SK-N-SH (cell line): ENCODE data around the gene AKIP1. TPM values are rescaled to one million over a fixed set of nuclear protein-coding genes. Genes with fewer than 3 reads are reported as not detected.
A peak's percentile ranks its signal among the peaks of the same experiment; 100 is the strongest.

ENCODE experiments used
- ELF1 ChIP-seq: IDR thresholded peaks from 2 replicates; pipeline ENCODE4 v1.4.0; 2012
- EP300 ChIP-seq, 2 experiments: IDR thresholded peaks; 2 replicates each; pipeline versions ENCODE4 v1.4.0 to v1.6.1; 2012; ENCODE audit warnings: borderline replicate concordance in 1 of 2, low read depth in 1 of 2, low read length in 1 of 2
- EZH2phosphoT487 ChIP-seq: fragments of 200-600 bp; sonication (generic); IDR thresholded peaks from 2 replicates; pipeline ENCODE4 v1.6.1; 2017; ENCODE audit warnings: low read depth, mixed run types, mild to moderate bottlenecking, antibody characterized with exemption, moderate library complexity, borderline replicate concordance
- FOXJ3 ChIP-seq: sonication (generic); formaldehyde crosslinking; IDR thresholded peaks from 2 replicates; pipeline ENCODE4 v1.5.1; 2020; ENCODE audit warnings: mild to moderate bottlenecking, missing genetic modification reagents
- GABPA ChIP-seq: IDR thresholded peaks from 2 replicates; pipeline ENCODE4 v1.4.0; 2012; ENCODE audit warnings: low read depth, mild to moderate bottlenecking
- JUND ChIP-seq: IDR thresholded peaks from 2 replicates; pipeline ENCODE4 v1.4.0; 2012
- MAX ChIP-seq: IDR thresholded peaks from 2 replicates; pipeline ENCODE4 v1.4.0; 2012; ENCODE audit warnings: low read depth
- POLR2AphosphoS5 ChIP-seq: IDR thresholded peaks from 2 replicates; pipeline ENCODE4 v1.6.1; 2012; ENCODE audit warnings: low read depth, low read length
- TAF1 ChIP-seq: IDR thresholded peaks from 2 replicates; pipeline ENCODE4 v1.6.1; 2012; ENCODE audit warnings: low read depth, mild to moderate bottlenecking, low read length, moderate library complexity, borderline replicate concordance
- USF2 ChIP-seq: fragments of 150-350 bp; IDR thresholded peaks from 2 replicates; pipeline ENCODE4 v1.6.1; 2017; ENCODE audit warnings: antibody characterized with exemption, low read length, low read depth, borderline replicate concordance
- polyA plus RNA-seq, 3 experiments: library from polyadenylated mRNA; depleted of rRNA; stranded (reverse); fragments of >200 nt; gene quantifications; 2 replicates each; pipeline ENCODE4 v1.2.3, GENCODE V29; 2012
- TF ChIP-seq, protein P1 (sequence below): IDR thresholded peaks from 2 replicates; pipeline ENCODE4 v1.6.1; 2012; ENCODE audit warnings: mild to moderate bottlenecking, low read depth, low read length, moderate library complexity
- TF ChIP-seq, protein P2 (sequence below): IDR thresholded peaks from 2 replicates; pipeline ENCODE4 v1.4.0; 2012; ENCODE audit warnings: low read depth, borderline replicate concordance
- TF ChIP-seq, protein P3 (sequence below): IDR thresholded peaks from 2 replicates; pipeline ENCODE4; 2012
- TF ChIP-seq, protein P4 (sequence below): IDR thresholded peaks from 2 replicates; pipeline ENCODE4 v1.4.0; 2012; ENCODE audit warnings: low read depth, borderline replicate concordance

Gene AKIP1
- polyA plus RNA-seq, 1 of the 3 experiments (the other 2 are of a cell fraction) = 47.9 TPM

- TF ChIP-seq TAF1 (peak; percentile 77), FOXJ3 (CRISPR knock-in tag) (0 out of 2 replicates have a peak, but pooled peaks have one; percentile 23), JUND (no peak; the same call in 1 of the 2 replicates), POLR2AphosphoS5 (peak; percentile 85), USF2 (no peak), MAX (peak; percentile 61), EP300 (IDR thresholded peaks at IDR 0.05; ENCODE audit: borderline replicate concordance in 1 of 2, low read depth in 1 of 2, low read length in 1 of 2) (no peak), ELF1 (peak; percentile 91), EZH2phosphoT487 (no peak), GABPA (peak; percentile 89)
- TF ChIP-seq, protein P1, sequence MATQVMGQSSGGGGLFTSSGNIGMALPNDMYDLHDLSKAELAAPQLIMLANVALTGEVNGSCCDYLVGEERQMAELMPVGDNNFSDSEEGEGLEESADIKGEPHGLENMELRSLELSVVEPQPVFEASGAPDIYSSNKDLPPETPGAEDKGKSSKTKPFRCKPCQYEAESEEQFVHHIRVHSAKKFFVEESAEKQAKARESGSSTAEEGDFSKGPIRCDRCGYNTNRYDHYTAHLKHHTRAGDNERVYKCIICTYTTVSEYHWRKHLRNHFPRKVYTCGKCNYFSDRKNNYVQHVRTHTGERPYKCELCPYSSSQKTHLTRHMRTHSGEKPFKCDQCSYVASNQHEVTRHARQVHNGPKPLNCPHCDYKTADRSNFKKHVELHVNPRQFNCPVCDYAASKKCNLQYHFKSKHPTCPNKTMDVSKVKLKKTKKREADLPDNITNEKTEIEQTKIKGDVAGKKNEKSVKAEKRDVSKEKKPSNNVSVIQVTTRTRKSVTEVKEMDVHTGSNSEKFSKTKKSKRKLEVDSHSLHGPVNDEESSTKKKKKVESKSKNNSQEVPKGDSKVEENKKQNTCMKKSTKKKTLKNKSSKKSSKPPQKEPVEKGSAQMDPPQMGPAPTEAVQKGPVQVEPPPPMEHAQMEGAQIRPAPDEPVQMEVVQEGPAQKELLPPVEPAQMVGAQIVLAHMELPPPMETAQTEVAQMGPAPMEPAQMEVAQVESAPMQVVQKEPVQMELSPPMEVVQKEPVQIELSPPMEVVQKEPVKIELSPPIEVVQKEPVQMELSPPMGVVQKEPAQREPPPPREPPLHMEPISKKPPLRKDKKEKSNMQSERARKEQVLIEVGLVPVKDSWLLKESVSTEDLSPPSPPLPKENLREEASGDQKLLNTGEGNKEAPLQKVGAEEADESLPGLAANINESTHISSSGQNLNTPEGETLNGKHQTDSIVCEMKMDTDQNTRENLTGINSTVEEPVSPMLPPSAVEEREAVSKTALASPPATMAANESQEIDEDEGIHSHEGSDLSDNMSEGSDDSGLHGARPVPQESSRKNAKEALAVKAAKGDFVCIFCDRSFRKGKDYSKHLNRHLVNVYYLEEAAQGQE = peak; percentile 34; the same call in 1 of the 2 replicates
- TF ChIP-seq, protein P2, sequence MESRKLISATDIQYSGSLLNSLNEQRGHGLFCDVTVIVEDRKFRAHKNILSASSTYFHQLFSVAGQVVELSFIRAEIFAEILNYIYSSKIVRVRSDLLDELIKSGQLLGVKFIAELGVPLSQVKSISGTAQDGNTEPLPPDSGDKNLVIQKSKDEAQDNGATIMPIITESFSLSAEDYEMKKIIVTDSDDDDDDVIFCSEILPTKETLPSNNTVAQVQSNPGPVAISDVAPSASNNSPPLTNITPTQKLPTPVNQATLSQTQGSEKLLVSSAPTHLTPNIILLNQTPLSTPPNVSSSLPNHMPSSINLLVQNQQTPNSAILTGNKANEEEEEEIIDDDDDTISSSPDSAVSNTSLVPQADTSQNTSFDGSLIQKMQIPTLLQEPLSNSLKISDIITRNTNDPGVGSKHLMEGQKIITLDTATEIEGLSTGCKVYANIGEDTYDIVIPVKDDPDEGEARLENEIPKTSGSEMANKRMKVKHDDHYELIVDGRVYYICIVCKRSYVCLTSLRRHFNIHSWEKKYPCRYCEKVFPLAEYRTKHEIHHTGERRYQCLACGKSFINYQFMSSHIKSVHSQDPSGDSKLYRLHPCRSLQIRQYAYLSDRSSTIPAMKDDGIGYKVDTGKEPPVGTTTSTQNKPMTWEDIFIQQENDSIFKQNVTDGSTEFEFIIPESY = 0 out of 2 replicates have a peak, but pooled peaks have one; percentile 34
- TF ChIP-seq, protein P3, sequence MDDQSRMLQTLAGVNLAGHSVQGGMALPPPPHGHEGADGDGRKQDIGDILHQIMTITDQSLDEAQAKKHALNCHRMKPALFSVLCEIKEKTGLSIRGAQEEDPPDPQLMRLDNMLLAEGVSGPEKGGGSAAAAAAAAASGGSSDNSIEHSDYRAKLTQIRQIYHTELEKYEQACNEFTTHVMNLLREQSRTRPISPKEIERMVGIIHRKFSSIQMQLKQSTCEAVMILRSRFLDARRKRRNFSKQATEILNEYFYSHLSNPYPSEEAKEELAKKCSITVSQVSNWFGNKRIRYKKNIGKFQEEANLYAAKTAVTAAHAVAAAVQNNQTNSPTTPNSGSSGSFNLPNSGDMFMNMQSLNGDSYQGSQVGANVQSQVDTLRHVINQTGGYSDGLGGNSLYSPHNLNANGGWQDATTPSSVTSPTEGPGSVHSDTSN = no peak
- TF ChIP-seq, protein P4, sequence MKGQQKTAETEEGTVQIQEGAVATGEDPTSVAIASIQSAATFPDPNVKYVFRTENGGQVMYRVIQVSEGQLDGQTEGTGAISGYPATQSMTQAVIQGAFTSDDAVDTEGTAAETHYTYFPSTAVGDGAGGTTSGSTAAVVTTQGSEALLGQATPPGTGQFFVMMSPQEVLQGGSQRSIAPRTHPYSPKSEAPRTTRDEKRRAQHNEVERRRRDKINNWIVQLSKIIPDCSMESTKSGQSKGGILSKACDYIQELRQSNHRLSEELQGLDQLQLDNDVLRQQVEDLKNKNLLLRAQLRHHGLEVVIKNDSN = peak; percentile 50; the same call in 1 of the 2 replicates
- TF ChIP-seq, all 33 proteins: peak for 17
These were observed 53.6 kb downstream of the AKIP1 start, which contains the start of gene TMEM9B (continued) for GRCh38 chr11:8964324-8965320.
